Measurements from ENCODE around the gene PDGFB.

The PDGFB gene

DNA sequence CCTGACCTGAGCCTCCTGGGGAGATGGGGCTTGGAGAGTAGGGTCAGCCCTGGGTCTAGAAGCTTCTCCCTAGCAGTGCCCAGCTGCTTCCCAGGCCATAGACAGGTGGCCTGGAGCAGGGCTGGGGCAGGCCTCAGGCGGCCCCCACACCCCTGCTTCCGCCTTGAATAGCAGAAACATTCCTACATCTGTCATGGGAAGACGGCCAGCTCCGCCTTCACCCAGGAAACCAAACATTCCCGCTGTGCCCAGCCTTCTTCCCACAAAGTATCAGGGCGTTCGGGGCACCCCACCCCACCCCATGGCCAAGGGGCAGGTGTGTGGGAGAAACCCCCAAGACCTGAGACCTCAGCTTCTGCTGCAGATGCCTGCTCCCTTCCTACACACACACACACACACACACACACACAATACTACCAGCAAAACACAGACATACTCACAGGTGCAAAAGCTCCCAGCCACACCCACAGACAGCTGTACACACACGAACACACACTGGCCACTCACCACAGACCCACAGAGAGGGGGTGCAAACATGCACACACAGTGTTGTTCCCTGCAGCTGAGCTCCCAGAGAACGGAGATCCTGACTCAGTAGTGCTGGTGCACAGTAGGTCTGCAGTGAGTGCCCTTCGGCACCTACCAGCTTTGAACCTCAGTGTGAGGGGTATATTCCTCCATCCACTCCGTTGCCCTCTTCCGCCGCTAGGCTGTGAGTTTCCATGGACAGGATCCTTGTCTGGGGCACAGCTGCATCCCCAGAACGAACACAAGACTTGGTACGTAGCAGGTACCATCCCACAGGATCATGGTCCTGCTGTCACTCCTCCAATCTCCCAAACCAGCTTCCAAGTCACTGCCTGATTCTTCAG is 37.4 kb downstream of the PDGFB start:
- ChIA-PET POLR2A (interaction anchor here (3.8 kb wide), 1 partner anchor 111 kb away, joined by 17 read pairs; the partner anchor contains the start of gene RPL3), CTCF (interaction anchor here (3.1 kb wide), 1 partner anchor 8 kb away, joined by 10 read pairs; no protein-coding TSS in a partner anchor)
- no peak for DNase-seq (ENCODE audit: extremely low spot score)
- TF ChIP-seq SP1 (IDR thresholded peaks at IDR 0.05): no peak
- no peak for TF ChIP-seq ZNF384 (IDR thresholded peaks at IDR 0.05)
- no peak for TF ChIP-seq LEF1 (IDR thresholded peaks at IDR 0.05; ENCODE audit: borderline replicate concordance)
- TF ChIP-seq L3MBTL2 (conservative IDR thresholded peaks at IDR 0.05): no peak
- TF ChIP-seq, protein P1, sequence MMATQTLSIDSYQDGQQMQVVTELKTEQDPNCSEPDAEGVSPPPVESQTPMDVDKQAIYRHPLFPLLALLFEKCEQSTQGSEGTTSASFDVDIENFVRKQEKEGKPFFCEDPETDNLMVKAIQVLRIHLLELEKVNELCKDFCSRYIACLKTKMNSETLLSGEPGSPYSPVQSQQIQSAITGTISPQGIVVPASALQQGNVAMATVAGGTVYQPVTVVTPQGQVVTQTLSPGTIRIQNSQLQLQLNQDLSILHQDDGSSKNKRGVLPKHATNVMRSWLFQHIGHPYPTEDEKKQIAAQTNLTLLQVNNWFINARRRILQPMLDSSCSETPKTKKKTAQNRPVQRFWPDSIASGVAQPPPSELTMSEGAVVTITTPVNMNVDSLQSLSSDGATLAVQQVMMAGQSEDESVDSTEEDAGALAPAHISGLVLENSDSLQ (IDR thresholded peaks at IDR 0.05): no peak
- TF ChIP-seq CTBP1 (IDR thresholded peaks at IDR 0.05; ENCODE audit: borderline replicate concordance): no peak
- no peak for TF ChIP-seq NFRKB (IDR thresholded peaks at IDR 0.05)
- no peak for TF ChIP-seq FOXA1 (IDR thresholded peaks at IDR 0.05)
- no peak for TF ChIP-seq BHLHE40 (IDR thresholded peaks at IDR 0.05; ENCODE audit: borderline replicate concordance)
- no peak for TF ChIP-seq FOXK2 (IDR thresholded peaks at IDR 0.05)
- no peak for TF ChIP-seq HDGF (IDR thresholded peaks at IDR 0.05; ENCODE audit: borderline replicate concordance)
- TF ChIP-seq FOXM1 (IDR thresholded peaks at IDR 0.05; ENCODE audit: borderline replicate concordance): no peak
- no peak for TF ChIP-seq ARNT (IDR thresholded peaks at IDR 0.05)
- TF ChIP-seq SUZ12 (IDR thresholded peaks at IDR 0.05): no peak
- no peak for TF ChIP-seq TARDBP (IDR thresholded peaks at IDR 0.05)
- TF ChIP-seq ELF4 (IDR thresholded peaks at IDR 0.05): no peak

GRCh38 chr22:39206491-39206890 is 38.3 kb downstream of the PDGFB start:
- DNase-seq (ENCODE audit: extremely low spot score): no peak
- CTCF ChIA-PET: interaction anchor here (1.7 to 3.1 kb wide), 2 partner anchors 8 to 105 kb away, joined by 7 to 10 read pairs; no protein-coding TSS in a partner anchor
- TF ChIP-seq TARDBP (IDR thresholded peaks at IDR 0.05) (no peak), SUZ12 (IDR thresholded peaks at IDR 0.05) (no peak), FOXM1 (IDR thresholded peaks at IDR 0.05; ENCODE audit: borderline replicate concordance) (no peak), LEF1 (IDR thresholded peaks at IDR 0.05; ENCODE audit: borderline replicate concordance) (no peak), FOXK2 (IDR thresholded peaks at IDR 0.05) (no peak), FOXA1 (IDR thresholded peaks at IDR 0.05) (no peak), BHLHE40 (IDR thresholded peaks at IDR 0.05; ENCODE audit: borderline replicate concordance) (no peak), ZNF384 (IDR thresholded peaks at IDR 0.05) (no peak), HDGF (IDR thresholded peaks at IDR 0.05; ENCODE audit: borderline replicate concordance) (no peak), SP1 (IDR thresholded peaks at IDR 0.05) (no peak), L3MBTL2 (conservative IDR thresholded peaks at IDR 0.05) (no peak), ELF4 (IDR thresholded peaks at IDR 0.05) (no peak), CTBP1 (IDR thresholded peaks at IDR 0.05; ENCODE audit: borderline replicate concordance) (no peak), ARNT (IDR thresholded peaks at IDR 0.05) (no peak), NFRKB (IDR thresholded peaks at IDR 0.05) (no peak)
- TF ChIP-seq, protein P1 (IDR thresholded peaks at IDR 0.05): no peak
- POLR2A ChIA-PET: interaction anchor here (3.8 kb wide), 1 partner anchor 112 kb away, joined by 17 read pairs; the partner anchor contains the start of gene RPL3

GRCh38 chr22:39205344-39206021 is 39.3 kb downstream of the PDGFB start:
- CTCF ChIA-PET: interaction anchor here (1.7 to 3.1 kb wide), 2 partner anchors 10 to 106 kb away, joined by 7 to 10 read pairs; no protein-coding TSS in a partner anchor
- TF ChIP-seq ARNT (IDR thresholded peaks at IDR 0.05) (no peak), CTBP1 (IDR thresholded peaks at IDR 0.05; ENCODE audit: borderline replicate concordance) (no peak)
- DNase-seq (ENCODE audit: extremely low spot score): no peak
- POLR2A ChIA-PET: interaction anchor here (1.5 kb wide), 1 partner anchor 114 kb away, joined by 4 read pairs; no protein-coding TSS in a partner anchor

DNA sequence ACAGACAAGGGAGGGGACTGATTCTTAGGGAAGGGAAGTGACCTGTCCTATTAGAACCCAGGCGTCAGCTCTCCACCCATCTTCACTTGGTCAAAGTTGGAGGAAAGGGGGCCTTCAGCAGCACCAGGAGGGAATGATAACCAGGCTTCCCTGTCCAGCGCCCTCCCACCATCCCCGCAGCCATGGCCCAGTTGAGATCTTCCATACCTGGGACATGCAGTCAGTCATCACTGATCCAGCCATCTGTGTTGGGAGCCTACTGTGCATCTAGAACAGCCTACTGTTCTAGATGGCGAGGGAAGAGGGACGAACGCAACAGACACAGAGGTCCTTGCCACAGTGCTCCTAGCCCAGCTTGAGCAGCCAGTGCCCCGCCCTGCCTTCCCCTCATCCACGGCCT is 40.6 kb downstream of the PDGFB start:
- TF ChIP-seq HDGF (IDR thresholded peaks at IDR 0.05; ENCODE audit: borderline replicate concordance) (no peak), BHLHE40 (IDR thresholded peaks at IDR 0.05; ENCODE audit: borderline replicate concordance) (no peak), ARNT (IDR thresholded peaks at IDR 0.05) (no peak), SP1 (IDR thresholded peaks at IDR 0.05) (no peak)
- ChIA-PET POLR2A (interaction anchor here (1.5 kb wide), 1 partner anchor 116 kb away, joined by 4 read pairs; no protein-coding TSS in a partner anchor), CTCF (interaction anchor here (0.6 to 3.1 kb wide), 2 partner anchors 11 kb away, joined by 8 to 10 read pairs; no protein-coding TSS in a partner anchor)

DNA sequence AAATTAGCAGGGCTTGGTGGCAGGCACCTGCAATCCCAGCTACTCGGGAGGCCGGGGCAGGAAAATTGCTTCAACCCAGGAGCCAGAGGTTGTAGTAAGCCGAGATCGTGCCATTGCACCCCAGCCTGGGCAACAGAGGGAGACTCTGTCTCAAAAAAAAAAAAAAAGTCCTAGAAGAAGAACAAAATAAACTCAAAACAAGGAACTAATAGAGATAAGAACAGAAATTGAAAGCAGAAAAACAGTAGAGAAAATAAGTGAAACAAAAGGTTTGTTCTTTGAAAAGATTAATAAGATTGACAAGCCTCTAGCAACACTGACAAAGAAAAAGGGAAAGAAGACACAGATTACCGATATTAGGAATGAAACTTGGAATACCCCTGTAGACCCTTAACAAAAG is 47.2 kb downstream of the PDGFB start:
- POLR2A ChIA-PET: no interaction called here
- CTCF ChIA-PET: no interaction called here
- TF ChIP-seq SP1 (IDR thresholded peaks at IDR 0.05) (no peak), TARDBP (IDR thresholded peaks at IDR 0.05) (no peak), LEF1 (IDR thresholded peaks at IDR 0.05; ENCODE audit: borderline replicate concordance) (no peak), NFRKB (IDR thresholded peaks at IDR 0.05) (no peak), SUZ12 (IDR thresholded peaks at IDR 0.05) (no peak), ARNT (IDR thresholded peaks at IDR 0.05) (no peak), L3MBTL2 (conservative IDR thresholded peaks at IDR 0.05) (no peak), FOXA1 (IDR thresholded peaks at IDR 0.05) (no peak), HDGF (IDR thresholded peaks at IDR 0.05; ENCODE audit: borderline replicate concordance) (no peak), ELF4 (IDR thresholded peaks at IDR 0.05) (no peak), FOXM1 (IDR thresholded peaks at IDR 0.05; ENCODE audit: borderline replicate concordance) (no peak), ZNF384 (IDR thresholded peaks at IDR 0.05) (no peak), CTBP1 (IDR thresholded peaks at IDR 0.05; ENCODE audit: borderline replicate concordance) (no peak)
- no peak for DNase-seq (ENCODE audit: extremely low spot score)

More for the DNA sequence above, 40.6 kb downstream of the PDGFB start:
- no peak for DNase-seq (ENCODE audit: extremely low spot score)

GRCh38 chr22:39194098-39194497 is 50.7 kb downstream of the PDGFB start:
- peak; percentile 56; the same call in 1 of the 2 replicates for TF ChIP-seq ZNF384 (IDR thresholded peaks at IDR 0.05)
- no peak for TF ChIP-seq NFRKB (IDR thresholded peaks at IDR 0.05)
- ChIA-PET POLR2A (no interaction called here), CTCF (interaction anchor here (0.7 kb wide), 1 partner anchor 10 kb away, joined by 8 read pairs; no protein-coding TSS in a partner anchor)
- no peak for DNase-seq (ENCODE audit: extremely low spot score)
